ENCODE results near the gene PAPLN. TPM values are rescaled to one million over a fixed set of nuclear protein-coding genes. Genes with fewer than 3 reads are reported as not detected.

PAPLN gene
- total RNA-seq, 2 donors from 2014 or later = 18.4 to 20.1 TPM

DNA sequence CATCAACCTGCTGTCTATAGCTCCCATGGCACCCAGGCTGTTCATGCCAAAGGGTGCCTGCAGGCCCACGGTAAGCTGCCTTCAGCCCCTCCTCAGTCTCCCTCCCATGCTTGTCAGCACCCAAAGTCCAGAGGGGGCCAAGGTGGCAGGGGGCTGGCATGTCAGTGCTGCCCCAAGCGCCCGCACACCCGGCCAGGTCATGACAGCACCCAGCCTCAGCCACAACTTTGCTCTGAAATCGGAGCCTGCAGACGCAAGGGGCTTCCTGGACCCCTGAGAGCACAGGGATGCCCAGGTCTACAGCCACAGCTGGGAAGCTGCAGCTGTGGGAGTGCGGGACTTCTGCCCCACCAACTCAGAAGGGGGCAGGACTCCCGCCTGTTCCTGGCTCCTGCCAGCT is 28.5 kb upstream of the PAPLN start:
- Histone ChIP-seq H3K4me3 (ENCODE audit: low read length) (no peak overlapping the region), H3K27me3 (ENCODE audit: control insufficient read depth, insufficient read depth, low read length, poor library complexity, severe bottlenecking) (no peaks in the 10 kb centered on the region), H3K36me3 (ENCODE audit: control insufficient read depth, insufficient read depth, low read length) (peaks cover 87% of the 10 kb centered on the region), H3K9ac (ENCODE audit: extremely low read depth, low read length, poor library complexity, severe bottlenecking) (no peak overlapping the region), H3K4me1 (ENCODE audit: control insufficient read depth, insufficient read depth, low read length) (no peaks in the 10 kb centered on the region), H3K9me3 (ENCODE audit: control insufficient read depth, low read length) (peaks cover 44% of the 10 kb centered on the region), H3K27ac (ENCODE audit: low read depth, low read length) (no peak overlapping the region)
- Mint-ChIP-seq H3K4me3 (no peak overlapping the region), H3K9me3 (peaks cover 8% of the 10 kb centered on the region), H3K4me1 (no peaks in the 10 kb centered on the region), H3K27me3 (ENCODE audit: insufficient read depth) (no peaks in the 10 kb centered on the region), H3K27ac (no peak overlapping the region), H3K36me3 (ENCODE audit: low read depth) (peaks cover 76% of the 10 kb centered on the region)
- DNase-seq = no peak
- 94% methylated on average over 8 of the region's 8 CpGs; no CpG with 5 or more reads in 1 of the 2 experiments for WGBS, 2 experiments (ENCODE audit: insufficient coverage in 1 of 2, insufficient read length in 1 of 2)
- TF ChIP-seq, protein P1, sequence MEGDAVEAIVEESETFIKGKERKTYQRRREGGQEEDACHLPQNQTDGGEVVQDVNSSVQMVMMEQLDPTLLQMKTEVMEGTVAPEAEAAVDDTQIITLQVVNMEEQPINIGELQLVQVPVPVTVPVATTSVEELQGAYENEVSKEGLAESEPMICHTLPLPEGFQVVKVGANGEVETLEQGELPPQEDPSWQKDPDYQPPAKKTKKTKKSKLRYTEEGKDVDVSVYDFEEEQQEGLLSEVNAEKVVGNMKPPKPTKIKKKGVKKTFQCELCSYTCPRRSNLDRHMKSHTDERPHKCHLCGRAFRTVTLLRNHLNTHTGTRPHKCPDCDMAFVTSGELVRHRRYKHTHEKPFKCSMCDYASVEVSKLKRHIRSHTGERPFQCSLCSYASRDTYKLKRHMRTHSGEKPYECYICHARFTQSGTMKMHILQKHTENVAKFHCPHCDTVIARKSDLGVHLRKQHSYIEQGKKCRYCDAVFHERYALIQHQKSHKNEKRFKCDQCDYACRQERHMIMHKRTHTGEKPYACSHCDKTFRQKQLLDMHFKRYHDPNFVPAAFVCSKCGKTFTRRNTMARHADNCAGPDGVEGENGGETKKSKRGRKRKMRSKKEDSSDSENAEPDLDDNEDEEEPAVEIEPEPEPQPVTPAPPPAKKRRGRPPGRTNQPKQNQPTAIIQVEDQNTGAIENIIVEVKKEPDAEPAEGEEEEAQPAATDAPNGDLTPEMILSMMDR (conservative IDR thresholded peaks at IDR 0.05) = no peak

DNA sequence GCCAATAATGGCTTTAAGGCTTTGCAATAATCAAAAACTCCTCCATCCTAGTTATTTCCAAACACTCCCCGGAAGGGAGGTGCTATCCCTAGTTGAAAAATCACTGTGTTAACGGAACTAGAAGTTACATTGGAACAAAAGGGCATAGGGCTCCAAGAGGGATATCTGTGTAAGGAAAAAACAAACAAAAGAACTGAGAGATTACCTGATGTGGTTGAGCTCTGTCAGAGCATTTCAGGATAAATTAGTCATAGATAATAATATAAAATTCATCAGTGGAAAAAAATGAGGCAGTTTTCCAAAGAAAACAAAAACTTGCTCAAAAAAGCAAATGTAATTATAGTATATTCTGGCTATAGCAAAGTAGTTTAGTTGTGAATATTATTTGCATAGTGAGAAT is 27.4 kb upstream of the PAPLN start:
- no peak for DNase-seq
- Mint-ChIP-seq H3K9me3 (peaks cover 8% of the 10 kb centered on the region), H3K4me1 (no peaks in the 10 kb centered on the region), H3K27ac (no peak overlapping the region), H3K36me3 (ENCODE audit: low read depth) (peaks cover 76% of the 10 kb centered on the region), H3K27me3 (ENCODE audit: insufficient read depth) (no peaks in the 10 kb centered on the region), H3K4me3 (no peak overlapping the region)
- no peak overlapping the region for H3K27ac ChIP-seq (ENCODE audit: low read depth, low read length)
- H3K9ac ChIP-seq (ENCODE audit: extremely low read depth, low read length, poor library complexity, severe bottlenecking) = no peak overlapping the region
- TF ChIP-seq, protein P1 (conservative IDR thresholded peaks at IDR 0.05) = no peak
- 98 to 100% methylated on average over 2 of the region's 2 CpGs for WGBS, 2 experiments (ENCODE audit: insufficient coverage in 1 of 2, insufficient read length in 1 of 2)
- H3K4me3 ChIP-seq (ENCODE audit: low read length) = no peak overlapping the region
- no peaks in the 10 kb centered on the region for H3K27me3 ChIP-seq (ENCODE audit: control insufficient read depth, insufficient read depth, low read length, poor library complexity, severe bottlenecking)
- H3K9me3 ChIP-seq (ENCODE audit: control insufficient read depth, low read length) = peaks cover 44% of the 10 kb centered on the region
- no peaks in the 10 kb centered on the region for H3K4me1 ChIP-seq (ENCODE audit: control insufficient read depth, insufficient read depth, low read length)
- peaks cover 91% of the 10 kb centered on the region for H3K36me3 ChIP-seq (ENCODE audit: control insufficient read depth, insufficient read depth, low read length)

DNA sequence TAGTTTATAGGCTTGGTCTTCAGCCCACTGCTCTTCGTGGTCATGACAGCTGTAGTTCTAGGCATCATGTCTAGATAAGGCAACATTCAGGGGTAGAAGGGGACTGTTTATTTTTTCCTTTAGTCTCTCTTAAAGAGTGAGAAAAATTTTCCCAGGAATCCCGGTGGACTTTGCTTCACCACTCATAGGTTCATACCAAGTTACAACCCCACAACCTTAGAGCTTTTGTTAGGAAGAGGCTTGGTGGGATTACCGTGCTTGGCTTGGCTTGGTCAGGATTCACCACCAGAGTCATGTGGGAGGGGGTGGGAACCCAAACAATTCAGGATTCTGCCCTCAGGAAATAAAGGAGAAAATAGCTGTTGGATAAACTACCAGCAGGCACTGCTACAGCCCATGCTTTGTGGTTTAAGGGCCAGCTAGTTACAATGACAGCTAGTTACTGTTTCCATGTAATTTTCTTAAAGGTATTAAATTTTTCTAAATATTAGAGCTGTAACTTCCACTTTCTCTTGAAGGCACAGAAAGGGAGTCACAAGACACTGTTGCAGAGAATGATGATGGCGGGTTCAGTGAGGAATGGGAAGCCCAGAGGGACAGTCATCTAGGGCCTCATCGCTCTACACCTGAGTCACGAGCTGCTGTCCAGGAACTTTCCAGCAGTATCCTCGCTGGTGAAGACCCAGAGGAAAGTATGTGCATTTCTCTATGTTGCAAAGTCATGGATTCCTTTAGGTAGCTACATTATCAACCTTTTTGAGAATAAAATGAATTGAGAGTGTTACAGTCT is 25.9 kb upstream of the PAPLN start:
- Mint-ChIP-seq H3K27me3 (ENCODE audit: insufficient read depth) (no peaks in the 10 kb centered on the region), H3K4me1 (no peaks in the 10 kb centered on the region), H3K4me3 (no peak overlapping the region), H3K27ac (no peak overlapping the region), H3K36me3 (ENCODE audit: low read depth) (peaks cover 69% of the 10 kb centered on the region), H3K9me3 (peaks cover 8% of the 10 kb centered on the region)
- Histone ChIP-seq H3K4me1 (ENCODE audit: control insufficient read depth, insufficient read depth, low read length) (no peaks in the 10 kb centered on the region), H3K27me3 (ENCODE audit: control insufficient read depth, insufficient read depth, low read length, poor library complexity, severe bottlenecking) (no peaks in the 10 kb centered on the region), H3K27ac (ENCODE audit: low read depth, low read length) (no peak overlapping the region), H3K9ac (ENCODE audit: extremely low read depth, low read length, poor library complexity, severe bottlenecking) (no peak overlapping the region), H3K36me3 (ENCODE audit: control insufficient read depth, insufficient read depth, low read length) (peaks cover 91% of the 10 kb centered on the region), H3K4me3 (ENCODE audit: low read length) (no peak overlapping the region), H3K9me3 (ENCODE audit: control insufficient read depth, low read length) (peaks cover 33% of the 10 kb centered on the region)
- TF ChIP-seq, protein P1 (conservative IDR thresholded peaks at IDR 0.05) = no peak
- DNase-seq = no peak
- 96 to 100% methylated on average over 4 to 6 of the region's 7 CpGs for WGBS, 2 experiments (ENCODE audit: insufficient coverage in 1 of 2, insufficient read length in 1 of 2)
